Type B pancreatic cell (in vitro differentiated cells): ENCODE results near the gene LITAF. TPM values are rescaled to one million over a fixed set of nuclear protein-coding genes. Genes with fewer than 3 reads are reported as not detected.

Experiments used
- DNase-seq: peaks from one replicate; pipeline ENCODE4 v3.0.0; 2021; ENCODE audit warnings: mixed read lengths; ENCODE audit not compliant: unreplicated experiment; ENCODE audit errors: extremely low spot score
- H3K27ac Mint-ChIP-seq: 2 replicates; pipeline ENCODE4 v1.8.0; 2021; ENCODE audit warnings: mild to moderate bottlenecking, mixed read lengths
- H3K27me3 Mint-ChIP-seq: 2 replicates; pipeline ENCODE4 v1.8.0; 2021; ENCODE audit warnings: mixed read lengths
- H3K36me3 Mint-ChIP-seq: 2 replicates; pipeline ENCODE4 v1.8.0; 2021; ENCODE audit warnings: mixed read lengths
- H3K4me1 Mint-ChIP-seq: one replicate; pipeline ENCODE4 v1.8.0; 2021; ENCODE audit warnings: mixed read lengths; ENCODE audit not compliant: unreplicated experiment
- H3K4me3 Mint-ChIP-seq: 2 replicates; pipeline ENCODE4 v1.8.0; 2021; ENCODE audit warnings: mild to moderate bottlenecking, mixed read lengths
- H3K9me3 Mint-ChIP-seq: 2 replicates; pipeline ENCODE4 v1.8.0; 2021; ENCODE audit warnings: mixed read lengths
- total RNA-seq: library from RNA; stranded (reverse); gene quantifications from 2 replicates; pipeline ENCODE4 v1.2.1, GENCODE V29; 2021; ENCODE audit warnings: low replicate concordance
- TF ChIP-seq, protein P1 (sequence below): fragments of 200-600 bp; sonication (generic); conservative IDR thresholded peaks from 2 replicates; pipeline ENCODE4 v1.5.0; 2021; ENCODE audit warnings: antibody characterized with exemption, mild to moderate bottlenecking

LITAF gene
- total RNA-seq, 1 donor from 2014 or later, result 49.8 TPM

DNA sequence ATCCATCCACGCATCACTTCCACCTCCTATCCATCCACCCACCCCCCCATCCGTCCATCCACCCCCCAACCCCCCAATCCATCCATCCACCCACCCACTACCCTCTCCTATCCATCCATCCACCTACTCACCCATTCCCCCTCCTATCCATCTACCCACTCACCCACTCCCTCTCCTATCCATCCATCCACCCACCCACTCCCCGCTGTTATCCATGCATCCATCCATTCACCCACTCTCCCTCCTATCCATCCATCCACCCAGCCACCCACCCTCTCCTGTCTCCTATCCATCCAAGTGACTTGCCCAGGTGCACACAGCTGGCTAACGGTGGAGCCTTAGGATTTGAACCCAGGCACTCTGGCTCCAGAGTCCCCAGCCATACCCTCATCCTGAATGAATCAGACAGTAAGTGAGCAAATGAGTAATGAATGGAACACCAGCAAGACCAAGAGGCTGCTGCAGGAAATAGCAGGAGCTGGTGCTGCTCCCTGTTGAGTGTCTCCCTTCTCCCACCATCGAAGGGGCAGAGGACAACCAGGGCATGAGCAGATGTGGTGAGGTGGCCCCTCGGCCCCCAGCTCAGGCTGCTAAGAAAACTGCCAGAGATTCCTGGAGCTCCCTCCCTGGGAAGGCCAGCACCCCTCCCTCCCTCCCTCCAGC is 62.5 kb downstream of the LITAF start:
- no peak overlapping the region for H3K4me3 Mint-ChIP-seq
- no peaks in the 10 kb centered on the region for H3K4me1 Mint-ChIP-seq
- TF ChIP-seq, protein P1, sequence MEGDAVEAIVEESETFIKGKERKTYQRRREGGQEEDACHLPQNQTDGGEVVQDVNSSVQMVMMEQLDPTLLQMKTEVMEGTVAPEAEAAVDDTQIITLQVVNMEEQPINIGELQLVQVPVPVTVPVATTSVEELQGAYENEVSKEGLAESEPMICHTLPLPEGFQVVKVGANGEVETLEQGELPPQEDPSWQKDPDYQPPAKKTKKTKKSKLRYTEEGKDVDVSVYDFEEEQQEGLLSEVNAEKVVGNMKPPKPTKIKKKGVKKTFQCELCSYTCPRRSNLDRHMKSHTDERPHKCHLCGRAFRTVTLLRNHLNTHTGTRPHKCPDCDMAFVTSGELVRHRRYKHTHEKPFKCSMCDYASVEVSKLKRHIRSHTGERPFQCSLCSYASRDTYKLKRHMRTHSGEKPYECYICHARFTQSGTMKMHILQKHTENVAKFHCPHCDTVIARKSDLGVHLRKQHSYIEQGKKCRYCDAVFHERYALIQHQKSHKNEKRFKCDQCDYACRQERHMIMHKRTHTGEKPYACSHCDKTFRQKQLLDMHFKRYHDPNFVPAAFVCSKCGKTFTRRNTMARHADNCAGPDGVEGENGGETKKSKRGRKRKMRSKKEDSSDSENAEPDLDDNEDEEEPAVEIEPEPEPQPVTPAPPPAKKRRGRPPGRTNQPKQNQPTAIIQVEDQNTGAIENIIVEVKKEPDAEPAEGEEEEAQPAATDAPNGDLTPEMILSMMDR, result no peak
- peaks cover 8% of the 10 kb centered on the region for H3K27me3 Mint-ChIP-seq
- no peaks in the 10 kb centered on the region for H3K36me3 Mint-ChIP-seq
- no peaks in the 10 kb centered on the region for H3K9me3 Mint-ChIP-seq
- no peak overlapping the region for H3K27ac Mint-ChIP-seq
- DNase-seq, result no peak

DNA sequence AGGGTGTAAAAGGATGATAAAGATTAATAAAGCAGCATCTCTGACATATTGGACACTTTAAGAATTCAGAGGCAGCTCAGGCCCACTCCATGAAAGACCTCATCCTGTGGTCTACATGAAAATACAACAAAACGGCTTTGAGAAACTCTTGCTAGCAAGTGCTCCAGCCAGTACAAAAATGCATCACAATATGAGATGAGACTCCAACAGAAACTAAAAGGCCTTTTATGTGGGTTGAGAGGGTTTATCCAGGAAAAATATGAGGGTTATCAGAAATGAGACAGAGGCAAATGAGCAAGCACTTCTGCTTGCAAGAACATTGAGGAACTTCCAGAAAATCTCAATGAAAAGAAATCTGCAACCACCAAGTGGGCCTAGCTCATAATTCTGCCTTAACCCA is 65.7 kb downstream of the LITAF start:
- Mint-ChIP-seq H3K27ac (no peak overlapping the region), H3K36me3 (no peaks in the 10 kb centered on the region), H3K4me3 (no peak overlapping the region), H3K9me3 (no peaks in the 10 kb centered on the region), H3K4me1 (no peaks in the 10 kb centered on the region), H3K27me3 (peaks cover 7% of the 10 kb centered on the region)
- TF ChIP-seq, protein P1, result no peak
- DNase-seq, result no peak

DNA sequence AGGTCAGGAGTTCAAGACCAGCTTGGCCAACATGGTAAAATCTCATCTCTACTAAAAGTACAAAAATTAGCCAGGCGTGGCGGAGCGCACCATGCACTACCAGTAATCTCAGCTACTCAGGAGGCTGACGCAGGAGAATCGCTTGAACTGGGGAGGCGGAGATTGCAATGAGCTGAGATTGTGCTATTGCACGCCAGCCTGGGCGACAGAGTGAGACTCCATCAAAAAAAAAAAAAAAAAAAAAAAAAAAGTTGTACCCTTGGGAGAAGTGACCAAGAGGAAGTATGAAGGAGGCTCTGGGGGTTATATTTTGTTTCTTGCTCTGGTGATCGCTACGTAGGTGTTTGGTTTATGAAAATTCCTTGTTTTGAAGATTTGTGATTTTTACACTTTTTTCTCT is 66.3 kb downstream of the LITAF start:
- Mint-ChIP-seq H3K36me3 (no peaks in the 10 kb centered on the region), H3K27ac (no peak overlapping the region)

DNA sequence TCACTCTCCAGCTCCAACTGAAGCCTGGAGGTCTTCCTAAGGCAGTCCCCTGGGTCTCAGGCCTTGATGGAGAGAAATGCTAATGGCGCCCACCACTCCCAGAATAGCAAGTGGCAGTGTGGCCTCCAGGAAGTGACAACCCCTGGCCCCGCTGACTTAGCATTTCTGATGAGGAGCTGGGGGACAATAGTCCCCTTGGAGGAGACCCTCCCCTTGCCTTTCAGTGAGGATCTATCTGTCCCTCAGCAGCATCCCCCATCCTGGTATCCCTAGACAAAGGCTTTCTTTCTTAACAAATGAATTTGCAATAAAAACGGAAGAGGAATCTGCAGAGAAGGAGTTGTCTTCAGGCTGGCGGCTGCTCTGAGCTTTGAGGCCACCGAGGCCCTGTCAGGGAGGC is 68.8 kb downstream of the LITAF start:
- H3K27ac Mint-ChIP-seq, result no peak overlapping the region
- no peaks in the 10 kb centered on the region for H3K36me3 Mint-ChIP-seq
- no peak for DNase-seq
- no peaks in the 10 kb centered on the region for H3K9me3 Mint-ChIP-seq
- no peaks in the 10 kb centered on the region for H3K4me1 Mint-ChIP-seq
- no peak overlapping the region for H3K4me3 Mint-ChIP-seq
- TF ChIP-seq, protein P1, result no peak
- peaks cover 7% of the 10 kb centered on the region for H3K27me3 Mint-ChIP-seq

More for the DNA sequence above, 66.3 kb downstream of the LITAF start:
- no peaks in the 10 kb centered on the region for H3K9me3 Mint-ChIP-seq
- no peaks in the 10 kb centered on the region for H3K4me1 Mint-ChIP-seq
- no peak for DNase-seq
- TF ChIP-seq, protein P1, result no peak
- H3K27me3 Mint-ChIP-seq, result peaks cover 7% of the 10 kb centered on the region
- no peak overlapping the region for H3K4me3 Mint-ChIP-seq

DNA sequence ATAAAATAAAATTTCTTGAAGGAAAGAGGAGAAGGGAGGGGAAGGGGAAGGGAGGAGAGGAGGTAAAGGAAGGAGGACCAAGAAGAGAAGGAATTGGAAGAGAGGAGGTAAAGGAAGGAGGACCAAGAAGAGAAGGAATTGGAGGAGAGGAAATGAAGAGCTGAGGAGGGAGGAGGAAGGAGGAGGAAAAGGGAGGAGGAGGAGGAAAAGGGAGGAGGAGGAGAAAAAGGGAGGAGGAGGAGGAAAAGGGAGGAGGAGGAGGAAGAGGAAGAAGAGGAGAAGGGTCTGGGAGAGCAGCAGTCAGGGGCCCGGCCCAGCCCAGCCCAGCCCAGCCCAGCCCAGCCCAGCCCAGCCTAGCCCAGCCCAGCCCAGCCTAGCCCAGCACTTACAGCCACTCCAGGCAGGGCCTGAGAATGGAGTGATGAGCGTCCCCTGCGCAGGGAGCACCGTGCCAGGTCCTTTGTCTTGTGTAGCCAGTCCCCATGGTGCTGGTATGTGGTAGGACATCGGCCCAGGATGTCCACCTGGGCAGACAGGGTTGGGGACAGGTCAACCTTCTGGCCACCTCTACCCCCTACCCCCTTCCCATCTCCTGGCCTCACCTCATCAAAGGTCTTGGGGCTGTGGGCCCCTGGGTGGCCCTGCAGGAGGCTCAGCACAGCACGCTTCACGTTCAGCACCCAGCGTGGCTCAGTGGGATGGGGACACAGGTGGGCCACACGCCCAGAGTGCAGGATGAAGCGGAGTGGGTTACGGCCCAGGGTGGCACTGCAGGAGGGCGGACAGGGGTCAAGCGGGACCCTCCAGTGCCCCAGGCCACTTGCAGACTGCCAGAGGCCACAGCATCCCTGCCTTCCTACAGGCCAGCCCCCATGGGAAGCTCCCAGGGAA is 70.9 kb downstream of the LITAF start:
- H3K9me3 Mint-ChIP-seq, result no peaks in the 10 kb centered on the region
- DNase-seq, result no peak
- H3K36me3 Mint-ChIP-seq, result no peaks in the 10 kb centered on the region
- H3K4me1 Mint-ChIP-seq, result no peaks in the 10 kb centered on the region
- H3K27ac Mint-ChIP-seq, result no peak overlapping the region
- no peak overlapping the region for H3K4me3 Mint-ChIP-seq
- TF ChIP-seq, protein P1, result no peak
- H3K27me3 Mint-ChIP-seq, result peaks cover 7% of the 10 kb centered on the region
